ENCODE data around the gene TTC4.

The TTC4 gene

DNA sequence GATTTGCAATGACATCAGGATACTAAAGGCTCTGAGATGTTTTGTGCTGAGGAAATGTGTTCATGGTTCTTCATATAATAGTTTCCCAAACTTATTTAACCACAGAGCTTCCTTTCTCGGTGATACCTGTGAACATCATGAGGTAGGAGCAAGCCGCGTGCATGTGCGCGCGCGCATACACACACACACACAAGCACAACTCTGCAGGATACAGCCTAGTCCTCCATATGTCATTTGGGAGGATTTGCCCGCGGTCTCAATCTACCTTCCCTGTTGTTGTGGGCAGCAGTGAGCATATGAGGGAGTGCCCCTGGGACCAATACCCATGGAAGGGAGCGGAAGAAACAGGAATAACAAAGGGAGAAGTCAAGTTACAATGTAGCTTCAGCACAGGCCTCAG is 12.2 kb upstream of the TTC4 start:
- Histone ChIP-seq H3K27me3 (ENCODE audit: insufficient read depth, low read length) (peaks cover 65% of the 10 kb centered on the region), H3K36me3 (ENCODE audit: insufficient read depth, low read length) (no peaks in the 10 kb centered on the region), H3K27ac (ENCODE audit: low read depth, low read length) (no peak overlapping the region)

GRCh38 chr1:54705153-54705552 is 10.5 kb upstream of the TTC4 start:
- Histone ChIP-seq H3K36me3 (ENCODE audit: insufficient read depth, low read length) (no peaks in the 10 kb centered on the region), H3K27ac (ENCODE audit: low read depth, low read length) (no peak overlapping the region), H3K27me3 (ENCODE audit: insufficient read depth, low read length) (peaks cover 72% of the 10 kb centered on the region), H3K4me1 (ENCODE audit: control insufficient read depth, insufficient read depth, low read length, unreplicated experiment) (no peaks in the 10 kb centered on the region), H2AFZ (ENCODE audit: low read length, unreplicated experiment) (no peak overlapping the region), H3K79me2 (ENCODE audit: control insufficient read depth, insufficient read depth, low read length, unreplicated experiment) (no peaks in the 10 kb centered on the region), H3K4me3 (ENCODE audit: low read depth, low read length) (no peak overlapping the region)

More for the DNA sequence above, 12.2 kb upstream of the TTC4 start:
- no peaks in the 10 kb centered on the region for H3K4me1 ChIP-seq (ENCODE audit: control insufficient read depth, insufficient read depth, low read length, unreplicated experiment)
- no peak overlapping the region for H3K4me3 ChIP-seq (ENCODE audit: low read depth, low read length)
- no peak overlapping the region for H2AFZ ChIP-seq (ENCODE audit: low read length, unreplicated experiment)
- no peaks in the 10 kb centered on the region for H3K79me2 ChIP-seq (ENCODE audit: control insufficient read depth, insufficient read depth, low read length, unreplicated experiment)

- no peak overlapping the region for H3K27ac ChIP-seq (ENCODE audit: low read depth, low read length)
- H3K4me1 ChIP-seq (ENCODE audit: control insufficient read depth, insufficient read depth, low read length, unreplicated experiment): no peaks in the 10 kb centered on the region
- H3K27me3 ChIP-seq (ENCODE audit: insufficient read depth, low read length): peaks cover 73% of the 10 kb centered on the region
- H3K4me3 ChIP-seq (ENCODE audit: low read depth, low read length): no peak overlapping the region
- no peaks in the 10 kb centered on the region for H3K36me3 ChIP-seq (ENCODE audit: insufficient read depth, low read length)
- H2AFZ ChIP-seq (ENCODE audit: low read length, unreplicated experiment): no peak overlapping the region
- no peaks in the 10 kb centered on the region for H3K79me2 ChIP-seq (ENCODE audit: control insufficient read depth, insufficient read depth, low read length, unreplicated experiment)
These were observed 9.2 kb upstream of the TTC4 start for GRCh38 chr1:54706419-54706818.

DNA sequence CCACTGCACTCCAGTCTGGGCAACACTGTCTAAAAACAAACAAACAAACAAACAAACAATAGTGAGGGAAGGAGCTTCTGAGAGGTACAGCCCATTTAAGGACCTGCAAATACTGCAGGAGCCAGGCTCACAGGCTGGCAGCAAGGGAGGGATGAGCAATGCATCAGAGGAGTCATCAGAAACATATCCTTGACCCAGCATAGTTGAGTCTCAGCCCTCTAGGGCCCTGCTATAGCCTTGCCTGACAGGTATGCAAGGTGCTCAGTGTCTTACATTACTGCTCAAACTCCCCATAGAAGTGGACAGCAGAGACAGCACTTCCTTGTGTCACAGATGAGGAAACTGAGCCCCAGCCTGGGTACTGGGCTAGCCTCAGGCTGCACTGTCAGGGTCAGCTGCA is 7.3 kb upstream of the TTC4 start:
- Histone ChIP-seq H3K36me3 (ENCODE audit: insufficient read depth, low read length) (no peaks in the 10 kb centered on the region), H3K4me1 (ENCODE audit: control insufficient read depth, insufficient read depth, low read length, unreplicated experiment) (no peaks in the 10 kb centered on the region), H3K79me2 (ENCODE audit: control insufficient read depth, insufficient read depth, low read length, unreplicated experiment) (no peaks in the 10 kb centered on the region), H3K27ac (ENCODE audit: low read depth, low read length) (no peak overlapping the region), H3K4me3 (ENCODE audit: low read depth, low read length) (no peak overlapping the region), H3K27me3 (ENCODE audit: insufficient read depth, low read length) (peaks cover 58% of the 10 kb centered on the region), H2AFZ (ENCODE audit: low read length, unreplicated experiment) (no peak overlapping the region)

DNA sequence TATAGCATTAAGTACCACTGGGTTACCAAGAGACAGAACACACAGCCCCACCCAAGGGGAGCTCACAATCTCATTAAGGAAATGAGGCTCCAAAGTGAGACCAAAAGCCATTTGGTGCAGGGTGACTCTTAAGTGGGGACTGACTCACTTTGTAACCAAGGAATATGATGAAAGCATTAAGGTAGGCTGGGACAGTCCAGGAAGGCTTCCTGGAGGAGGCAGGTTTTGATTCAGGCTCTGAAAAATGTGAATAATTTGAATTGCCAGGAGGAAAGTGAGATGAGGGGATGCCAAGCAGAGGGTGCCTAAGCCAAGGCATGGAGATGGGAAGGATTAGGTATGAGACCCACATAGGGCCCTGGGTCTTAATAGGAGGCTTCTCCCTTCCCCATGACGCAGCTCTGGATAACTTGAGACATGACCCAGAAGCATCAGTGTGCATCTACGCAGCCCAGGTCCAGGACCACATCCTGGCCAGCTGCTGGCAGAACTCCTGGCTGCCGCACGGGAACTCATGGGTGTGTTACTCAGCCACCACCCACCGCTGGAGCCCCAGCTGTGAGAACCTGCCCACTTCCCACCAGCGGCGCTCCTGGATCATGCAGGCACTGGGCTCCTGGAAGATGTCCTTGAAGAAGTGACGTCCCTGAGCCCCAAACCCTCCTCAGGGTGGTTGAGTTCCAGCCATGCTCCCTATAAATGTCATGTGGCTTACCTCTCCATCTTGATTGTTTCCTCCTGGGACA is 5.9 kb upstream of the TTC4 start:
- Histone ChIP-seq H3K4me1 (ENCODE audit: control insufficient read depth, insufficient read depth, low read length, unreplicated experiment) (no peaks in the 10 kb centered on the region), H3K79me2 (ENCODE audit: control insufficient read depth, insufficient read depth, low read length, unreplicated experiment) (no peaks in the 10 kb centered on the region), H2AFZ (ENCODE audit: low read length, unreplicated experiment) (no peak overlapping the region), H3K27ac (ENCODE audit: low read depth, low read length) (no peak overlapping the region), H3K4me3 (ENCODE audit: low read depth, low read length) (no peak overlapping the region), H3K27me3 (ENCODE audit: insufficient read depth, low read length) (peaks cover 52% of the 10 kb centered on the region), H3K36me3 (ENCODE audit: insufficient read depth, low read length) (no peaks in the 10 kb centered on the region)

DNA sequence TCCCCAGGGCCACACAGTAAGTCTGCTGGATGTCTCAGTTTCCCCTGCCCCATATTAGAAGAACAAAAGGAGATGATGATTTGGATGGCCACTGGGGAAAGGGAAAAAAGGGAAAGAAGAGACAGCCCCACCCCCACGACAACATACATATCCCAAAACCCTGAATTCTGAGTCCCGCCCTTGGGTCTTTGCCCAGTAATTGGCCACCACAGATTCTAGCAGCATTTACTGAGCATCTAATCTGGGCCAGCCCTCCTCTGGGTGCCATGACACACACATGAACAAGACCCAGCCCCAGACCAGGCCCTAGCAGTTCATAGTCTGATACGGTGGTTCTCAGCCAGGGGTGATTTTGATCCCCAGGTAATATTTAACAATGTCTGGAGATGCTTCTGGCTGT is 5.2 kb upstream of the TTC4 start:
- H3K79me2 ChIP-seq (ENCODE audit: control insufficient read depth, insufficient read depth, low read length, unreplicated experiment): no peaks in the 10 kb centered on the region
- H3K4me3 ChIP-seq (ENCODE audit: low read depth, low read length): no peak overlapping the region
- H3K27ac ChIP-seq (ENCODE audit: low read depth, low read length): no peak overlapping the region
- no peaks in the 10 kb centered on the region for H3K36me3 ChIP-seq (ENCODE audit: insufficient read depth, low read length)
- no peak overlapping the region for H2AFZ ChIP-seq (ENCODE audit: low read length, unreplicated experiment)
- peaks cover 4% of the 10 kb centered on the region for H3K4me1 ChIP-seq (ENCODE audit: control insufficient read depth, insufficient read depth, low read length, unreplicated experiment)
- H3K27me3 ChIP-seq (ENCODE audit: insufficient read depth, low read length): peaks cover 52% of the 10 kb centered on the region

DNA sequence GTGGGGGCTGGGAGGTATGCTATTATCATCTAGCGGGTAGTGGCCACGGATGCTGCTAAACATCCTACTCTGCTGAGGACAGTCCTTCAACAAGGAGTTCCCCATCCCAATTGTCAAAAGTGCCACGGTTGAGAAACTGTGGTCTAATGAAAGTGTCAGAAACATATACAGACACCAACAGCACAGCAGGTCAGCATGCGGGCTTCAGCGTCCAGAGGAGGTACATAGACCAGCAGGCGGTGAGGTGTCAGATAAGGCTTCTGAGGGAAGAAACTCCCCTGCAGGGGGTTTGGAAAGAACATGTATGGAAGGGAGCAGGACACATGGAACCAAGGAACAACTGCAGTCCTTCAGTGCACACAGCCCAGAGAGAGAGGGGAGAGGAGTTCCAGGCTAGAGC is 4.8 kb upstream of the TTC4 start:
- Histone ChIP-seq H2AFZ (ENCODE audit: low read length, unreplicated experiment) (no peak overlapping the region), H3K36me3 (ENCODE audit: insufficient read depth, low read length) (no peaks in the 10 kb centered on the region), H3K4me1 (ENCODE audit: control insufficient read depth, insufficient read depth, low read length, unreplicated experiment) (peaks cover 5% of the 10 kb centered on the region), H3K27ac (ENCODE audit: low read depth, low read length) (no peak overlapping the region), H3K4me3 (ENCODE audit: low read depth, low read length) (no peak overlapping the region), H3K27me3 (ENCODE audit: insufficient read depth, low read length) (peaks cover 50% of the 10 kb centered on the region), H3K79me2 (ENCODE audit: control insufficient read depth, insufficient read depth, low read length, unreplicated experiment) (peaks cover 2% of the 10 kb centered on the region)

DNA sequence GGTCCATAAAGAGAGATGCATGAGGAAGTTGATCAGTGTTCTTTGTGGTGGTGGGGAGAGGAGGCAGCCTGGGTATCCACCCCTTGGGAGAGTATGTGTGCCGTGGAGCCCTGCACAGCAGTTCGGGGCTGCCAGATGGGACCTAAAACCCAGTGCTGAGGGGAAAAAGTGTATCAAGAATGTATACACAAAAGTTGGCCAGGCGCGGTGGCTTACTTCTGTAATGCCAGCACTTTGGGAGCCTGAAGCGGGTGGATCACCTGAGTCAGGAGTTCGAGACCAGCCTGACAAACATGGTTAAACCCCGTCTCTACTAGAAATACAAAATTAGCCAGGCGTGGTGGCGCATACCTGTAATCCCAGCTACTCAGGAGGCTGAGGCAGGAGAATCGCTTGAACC is 4.1 kb upstream of the TTC4 start:
- Histone ChIP-seq H3K4me1 (ENCODE audit: control insufficient read depth, insufficient read depth, low read length, unreplicated experiment) (peaks cover 5% of the 10 kb centered on the region), H3K4me3 (ENCODE audit: low read depth, low read length) (no peak overlapping the region), H2AFZ (ENCODE audit: low read length, unreplicated experiment) (no peak overlapping the region), H3K79me2 (ENCODE audit: control insufficient read depth, insufficient read depth, low read length, unreplicated experiment) (peaks cover 8% of the 10 kb centered on the region), H3K27ac (ENCODE audit: low read depth, low read length) (no peak overlapping the region), H3K27me3 (ENCODE audit: insufficient read depth, low read length) (peaks cover 44% of the 10 kb centered on the region), H3K36me3 (ENCODE audit: insufficient read depth, low read length) (no peaks in the 10 kb centered on the region)

GRCh38 chr1:54714881-54715492 is 674 bp upstream of the TTC4 start:
- Histone ChIP-seq H2AFZ (ENCODE audit: low read length, unreplicated experiment) (peak overlapping the region; percentile 97), H3K4me3 (ENCODE audit: low read depth, low read length) (peak overlapping the region; percentile 88), H3K27me3 (ENCODE audit: insufficient read depth, low read length) (peaks cover 16% of the 10 kb centered on the region), H3K79me2 (ENCODE audit: control insufficient read depth, insufficient read depth, low read length, unreplicated experiment) (peaks cover 32% of the 10 kb centered on the region), H3K27ac (ENCODE audit: low read depth, low read length) (no peak overlapping the region), H3K36me3 (ENCODE audit: insufficient read depth, low read length) (peaks cover 17% of the 10 kb centered on the region), H3K4me1 (ENCODE audit: control insufficient read depth, insufficient read depth, low read length, unreplicated experiment) (peaks cover 16% of the 10 kb centered on the region)

GRCh38 chr1:54716299-54717047 is 812 bp downstream of the TTC4 start:
- peak overlapping the region; percentile 84 for H3K27ac ChIP-seq (ENCODE audit: low read depth, low read length)
- peaks cover 25% of the 10 kb centered on the region for H3K36me3 ChIP-seq (ENCODE audit: insufficient read depth, low read length)
- H3K27me3 ChIP-seq (ENCODE audit: insufficient read depth, low read length): peaks cover 1% of the 10 kb centered on the region; the same call in 1 of the 2 replicates
- H3K4me1 ChIP-seq (ENCODE audit: control insufficient read depth, insufficient read depth, low read length, unreplicated experiment): peaks cover 16% of the 10 kb centered on the region
- peak overlapping the region; percentile 97 for H2AFZ ChIP-seq (ENCODE audit: low read length, unreplicated experiment)
- H3K79me2 ChIP-seq (ENCODE audit: control insufficient read depth, insufficient read depth, low read length, unreplicated experiment): peaks cover 32% of the 10 kb centered on the region
- H3K4me3 ChIP-seq (ENCODE audit: low read depth, low read length): peak overlapping the region; percentile 88
